Omental fat pad (tissue), 4 donors: ENCODE measurements around the gene RASL12. TPM values are rescaled to one million over a fixed set of nuclear protein-coding genes. Genes with fewer than 3 reads are reported as not detected.

Experiments used
- ATAC-seq: fragments of 150-250 bp; one replicate; pipeline ENCODE4 v1.9.1; 2016; ENCODE audit warnings: mild to moderate bottlenecking, moderate library complexity; ENCODE audit not compliant: low FRiP score
- DNase-seq: peaks from one replicate; pipeline ENCODE4 v3.0.0-alpha.2; 2019; ENCODE audit warnings: low spot score
- total RNA-seq, 4 donors: library from RNA; depleted of rRNA; stranded (reverse); fragments of >200 nt; gene quantifications; one replicate each; pipeline ENCODE4 v1.1.0, GENCODE V29; 2016
- TF ChIP-seq, protein P1 (sequence below), 3 donors: fragments of 450-650 bp; IDR thresholded peaks; one replicate each; pipeline ENCODE4 v1.5.1; 2016 to 2017; ENCODE audit warnings: antibody characterized with exemption in 3 of 3, mild to moderate bottlenecking in 3 of 3, moderate library complexity in 2 of 3

Gene RASL12
- total RNA-seq, 4 donors from 2014 or later = 4.6 to 50.0 (median 7.6) TPM

DNA sequence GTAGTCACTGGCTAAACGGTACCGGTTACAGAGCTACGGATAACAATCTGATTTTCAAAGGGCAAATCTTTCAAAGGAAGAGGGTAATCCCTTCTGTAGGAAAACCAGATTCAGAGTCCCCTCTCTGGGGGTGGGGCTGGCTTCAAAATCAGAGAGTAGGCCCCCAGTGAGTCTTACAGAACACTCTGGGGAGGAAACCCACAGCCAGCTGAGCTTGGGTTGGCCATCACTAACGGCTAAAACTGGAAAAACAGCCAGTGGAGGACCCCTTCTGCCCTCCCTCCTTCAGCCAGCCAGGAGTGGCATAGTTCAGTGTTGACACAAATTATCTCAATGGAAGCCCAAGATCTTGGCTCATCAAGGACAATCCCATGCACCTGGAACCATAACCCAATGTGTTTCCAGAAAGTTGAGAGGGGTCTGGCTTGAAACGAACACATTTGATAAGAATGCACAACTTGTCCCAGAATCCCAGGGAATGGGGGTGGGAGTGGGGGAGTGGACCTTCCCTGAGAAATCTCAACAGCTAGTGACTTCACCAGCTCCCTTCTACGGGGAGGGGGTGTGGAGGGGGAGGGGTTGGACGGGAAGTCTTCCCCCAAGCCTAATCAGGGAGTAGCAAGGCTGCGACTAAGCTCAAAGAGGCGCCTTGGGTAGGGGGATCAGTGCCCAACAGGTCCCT, 1.0 kb downstream of the RASL12 start:
- TF ChIP-seq, protein P1, sequence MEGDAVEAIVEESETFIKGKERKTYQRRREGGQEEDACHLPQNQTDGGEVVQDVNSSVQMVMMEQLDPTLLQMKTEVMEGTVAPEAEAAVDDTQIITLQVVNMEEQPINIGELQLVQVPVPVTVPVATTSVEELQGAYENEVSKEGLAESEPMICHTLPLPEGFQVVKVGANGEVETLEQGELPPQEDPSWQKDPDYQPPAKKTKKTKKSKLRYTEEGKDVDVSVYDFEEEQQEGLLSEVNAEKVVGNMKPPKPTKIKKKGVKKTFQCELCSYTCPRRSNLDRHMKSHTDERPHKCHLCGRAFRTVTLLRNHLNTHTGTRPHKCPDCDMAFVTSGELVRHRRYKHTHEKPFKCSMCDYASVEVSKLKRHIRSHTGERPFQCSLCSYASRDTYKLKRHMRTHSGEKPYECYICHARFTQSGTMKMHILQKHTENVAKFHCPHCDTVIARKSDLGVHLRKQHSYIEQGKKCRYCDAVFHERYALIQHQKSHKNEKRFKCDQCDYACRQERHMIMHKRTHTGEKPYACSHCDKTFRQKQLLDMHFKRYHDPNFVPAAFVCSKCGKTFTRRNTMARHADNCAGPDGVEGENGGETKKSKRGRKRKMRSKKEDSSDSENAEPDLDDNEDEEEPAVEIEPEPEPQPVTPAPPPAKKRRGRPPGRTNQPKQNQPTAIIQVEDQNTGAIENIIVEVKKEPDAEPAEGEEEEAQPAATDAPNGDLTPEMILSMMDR (IDR thresholded peaks at IDR 0.05) = no peak
- DNase-seq (no peak), ATAC-seq (no peak)

DNA sequence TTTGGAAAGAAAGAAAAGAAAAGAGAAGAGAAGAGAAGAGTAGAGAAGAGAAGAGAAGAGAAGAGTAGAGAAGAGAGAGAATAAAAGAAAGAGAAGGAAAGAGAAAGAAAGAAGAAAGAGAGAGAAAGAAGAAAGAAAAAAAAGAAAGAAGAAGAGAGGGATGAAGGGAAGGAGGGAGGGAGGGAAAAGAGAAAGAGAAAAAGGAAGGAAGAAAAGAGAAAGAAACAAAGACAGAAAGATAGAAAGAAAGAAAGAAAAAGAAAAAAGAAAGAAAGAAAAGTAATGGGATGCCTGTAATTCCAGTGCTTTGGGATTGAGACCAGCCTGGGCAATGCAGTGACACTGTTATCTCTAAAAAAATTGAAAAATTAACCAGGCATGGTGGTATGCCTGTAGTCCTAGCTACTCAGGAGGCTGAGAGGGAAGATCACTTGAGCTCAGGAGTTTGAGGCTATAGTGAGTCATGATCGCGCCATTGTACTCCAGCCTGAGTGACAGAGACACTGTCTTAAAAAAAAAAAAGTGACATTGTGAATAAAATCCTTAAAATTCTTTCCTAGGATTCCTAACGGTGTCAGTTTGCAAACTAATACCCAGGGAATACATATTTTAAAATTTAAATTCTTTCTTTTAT, 1.7 kb downstream of the RASL12 start:
- TF ChIP-seq, protein P1 (IDR thresholded peaks at IDR 0.05) = no peak
- DNase-seq = no peak

DNA sequence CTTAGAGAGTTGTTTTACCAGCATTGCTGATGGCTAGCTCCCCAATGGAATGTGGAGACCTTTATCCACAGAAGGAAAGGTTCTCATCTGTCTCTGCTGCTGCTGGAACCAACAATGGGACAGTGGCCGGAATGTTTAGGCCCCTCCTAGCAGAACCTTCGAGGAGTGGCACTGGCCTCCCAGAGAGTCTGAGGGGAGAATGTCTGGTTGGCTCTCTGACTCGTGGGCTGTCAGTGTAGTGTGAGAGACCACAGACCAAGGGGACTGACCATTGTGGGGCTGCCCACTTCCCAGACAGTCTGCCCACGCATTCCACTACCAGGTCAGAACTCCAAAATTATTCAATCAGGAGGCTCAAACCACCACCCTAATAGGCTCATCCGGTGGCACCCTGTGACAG, 5.1 kb downstream of the RASL12 start:
- DNase-seq (no peak), ATAC-seq (no peak)
- TF ChIP-seq, protein P1 (IDR thresholded peaks at IDR 0.05) = no peak

More for the DNA sequence above, 1.7 kb downstream of the RASL12 start:
- no peak for ATAC-seq

DNA sequence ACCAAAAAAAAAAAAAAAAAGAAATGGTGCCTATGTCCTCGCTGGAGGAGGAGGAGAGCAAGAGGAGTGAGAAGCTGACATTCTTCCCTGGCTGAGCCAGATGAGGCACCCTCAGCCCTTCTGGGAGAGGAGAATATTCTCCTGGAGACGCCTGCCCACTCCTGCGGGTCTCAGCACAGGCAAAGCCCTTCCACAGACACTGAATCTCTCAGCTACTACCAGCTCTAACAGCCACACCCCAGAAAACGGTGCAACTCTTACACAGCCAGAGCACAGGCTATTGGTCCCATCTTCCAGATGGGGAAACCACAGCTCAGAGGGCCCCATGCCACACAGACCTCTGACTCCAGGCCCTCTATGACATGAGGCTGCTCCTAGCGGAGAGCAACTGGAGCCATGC, 5.7 kb downstream of the RASL12 start:
- TF ChIP-seq, protein P1 (IDR thresholded peaks at IDR 0.05) = no peak
- ATAC-seq = no peak
- no peak for DNase-seq

DNA sequence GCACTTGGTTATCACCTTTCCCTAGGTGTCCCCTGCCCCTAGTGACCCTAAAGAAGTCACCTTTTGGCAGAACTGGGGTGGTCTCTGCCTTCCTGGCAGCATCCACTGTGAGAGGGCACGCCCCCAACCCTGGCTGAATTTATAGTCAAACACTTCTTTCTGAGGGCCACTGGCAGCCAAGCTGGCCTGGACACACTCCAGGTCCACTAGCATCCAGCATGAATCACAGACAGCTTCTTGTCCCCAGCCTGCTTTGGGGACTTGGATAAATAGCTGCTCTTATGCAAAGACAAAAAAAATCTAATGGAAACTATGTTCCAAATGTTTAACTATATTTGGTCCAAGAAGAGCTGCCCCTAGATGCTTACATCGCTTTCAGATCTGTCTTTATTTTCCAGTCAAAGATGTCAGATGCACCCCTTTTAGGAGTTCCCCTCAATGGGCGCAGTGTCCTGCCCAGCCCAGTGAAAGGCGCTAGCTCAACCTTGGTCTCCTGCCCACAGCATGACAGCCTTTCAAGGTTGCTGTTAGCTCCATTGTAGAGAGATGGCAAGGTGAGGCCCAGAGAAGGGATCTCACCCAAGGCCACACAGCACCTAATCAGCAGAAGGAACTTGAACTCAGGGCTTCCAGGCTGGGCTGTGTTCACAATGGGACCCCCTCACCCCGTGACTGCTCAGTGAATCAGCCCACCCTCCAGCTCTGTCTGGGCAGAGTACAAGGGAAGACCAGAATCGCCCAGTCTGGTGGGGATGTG, 7.0 kb downstream of the RASL12 start:
- ATAC-seq (no peak), DNase-seq (no peak)
- TF ChIP-seq, protein P1 (IDR thresholded peaks at IDR 0.05) = no peak

DNA sequence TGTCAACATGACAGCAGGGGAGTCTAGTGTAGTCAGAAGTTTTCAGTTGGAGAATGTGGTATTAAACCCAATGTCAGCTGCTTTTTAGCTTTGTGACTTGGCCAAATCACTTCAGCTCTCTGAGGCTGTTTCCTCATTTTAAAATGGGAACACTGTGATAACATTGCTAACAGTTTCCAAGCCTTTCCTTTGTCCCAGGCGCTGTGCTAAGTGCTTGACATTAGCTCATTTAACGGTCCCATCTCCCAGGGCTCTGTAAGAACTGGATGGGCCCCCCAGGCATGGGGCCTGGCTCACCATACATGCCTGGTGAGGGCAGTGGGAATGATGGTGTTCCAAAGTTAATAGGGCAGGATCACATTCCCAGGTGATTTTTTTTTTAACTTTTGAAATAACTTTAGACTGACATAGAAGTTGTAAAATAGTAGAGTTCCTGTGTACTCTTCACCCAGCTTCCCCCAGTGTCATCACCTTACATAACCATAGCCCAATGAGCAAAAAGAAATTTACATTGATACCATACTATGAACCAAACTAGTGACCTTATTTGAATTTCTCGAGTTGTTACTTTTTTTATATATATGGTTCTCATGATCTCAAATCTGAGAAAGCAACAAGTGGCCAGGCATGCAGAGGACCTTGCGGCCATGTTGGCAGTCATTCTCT, 7.7 kb downstream of the RASL12 start:
- TF ChIP-seq, protein P1 (IDR thresholded peaks at IDR 0.05) = no peak
- no peak for DNase-seq
- no peak for ATAC-seq
